ENCODE results near the gene FAM156A. TPM values are rescaled to one million over a fixed set of nuclear protein-coding genes. Genes with fewer than 3 reads are reported as not detected.
"Not testable (repeated sequence)": the region's sequence is repeated elsewhere in the genome, so short reads cannot be mapped to it uniquely, and the experiment has no call there.

FAM156A gene
- polyA plus RNA-seq, 1 donor from 2014 or later, result 66.6 TPM

DNA sequence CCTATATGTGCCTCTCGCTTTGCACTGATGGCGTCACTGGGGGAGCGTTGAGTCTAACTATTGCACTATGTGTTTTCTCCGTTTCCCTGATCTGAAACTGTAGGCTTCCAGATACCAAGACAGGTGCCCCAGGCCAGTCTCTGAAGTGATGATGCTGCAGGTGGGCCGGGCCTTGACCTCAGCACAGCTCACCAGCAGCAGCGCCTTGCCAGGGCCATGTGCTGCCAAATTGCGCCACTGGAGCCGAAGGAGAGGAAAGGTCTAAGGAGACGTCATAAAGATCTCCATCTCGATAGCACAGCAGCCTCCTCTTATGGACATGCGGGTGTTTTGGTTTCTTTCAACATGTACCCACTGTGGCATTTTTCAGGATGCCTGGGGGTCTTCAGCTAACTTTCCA, 17.3 kb upstream of the FAM156A start:
- not testable (repeated sequence) for H3K79me2 ChIP-seq (replicated peaks; ENCODE audit: insufficient read depth, low read length); H3K27ac ChIP-seq (ENCODE audit: low read length); H3K4me2 ChIP-seq (ENCODE audit: low read length); H3K9ac ChIP-seq (ENCODE audit: low read length); H3K9me2 ChIP-seq (ENCODE audit: insufficient read depth, low read length); H3F3A ChIP-seq (ENCODE audit: insufficient read depth, low read length, poor library complexity, severe bottlenecking); H2AFZ ChIP-seq (ENCODE audit: low read depth, low read length); H3K9me3 ChIP-seq (ENCODE audit: low read length); H3K36me3 ChIP-seq (ENCODE audit: insufficient read depth, low read length); H4K20me1 ChIP-seq (ENCODE audit: insufficient read depth); H3K27me3 ChIP-seq (ENCODE audit: insufficient read depth, low read depth, low read length); H3K4me3 ChIP-seq (ENCODE audit: low read length)

GRCh38 chrX:52974336-52974992, 16.1 kb upstream of the FAM156A start:
- not testable (repeated sequence) for H3K27me3 ChIP-seq (ENCODE audit: insufficient read depth, low read depth, low read length); H4K20me1 ChIP-seq (ENCODE audit: insufficient read depth); H3F3A ChIP-seq (ENCODE audit: insufficient read depth, low read length, poor library complexity, severe bottlenecking); H3K36me3 ChIP-seq (ENCODE audit: insufficient read depth, low read length); H3K79me2 ChIP-seq (replicated peaks; ENCODE audit: insufficient read depth, low read length); H3K9ac ChIP-seq (ENCODE audit: low read length); H2AFZ ChIP-seq (ENCODE audit: low read depth, low read length); H3K4me2 ChIP-seq (ENCODE audit: low read length); H3K27ac ChIP-seq (ENCODE audit: low read length); H3K9me3 ChIP-seq (ENCODE audit: low read length); H3K4me3 ChIP-seq (ENCODE audit: low read length); H3K9me2 ChIP-seq (ENCODE audit: insufficient read depth, low read length)

- H3K9ac ChIP-seq (ENCODE audit: low read length); H3K27me3 ChIP-seq (ENCODE audit: insufficient read depth, low read depth, low read length); H3K27ac ChIP-seq (ENCODE audit: low read length); H3F3A ChIP-seq (ENCODE audit: insufficient read depth, low read length, poor library complexity, severe bottlenecking); H3K4me3 ChIP-seq (ENCODE audit: low read length); H3K9me2 ChIP-seq (ENCODE audit: insufficient read depth, low read length); H3K9me3 ChIP-seq (ENCODE audit: low read length); H3K36me3 ChIP-seq (ENCODE audit: insufficient read depth, low read length); H3K4me2 ChIP-seq (ENCODE audit: low read length); H2AFZ ChIP-seq (ENCODE audit: low read depth, low read length); H4K20me1 ChIP-seq (ENCODE audit: insufficient read depth); H3K79me2 ChIP-seq (replicated peaks; ENCODE audit: insufficient read depth, low read length): not testable (repeated sequence)
These were observed 9.6 kb upstream of the FAM156A start for GRCh38 chrX:52967922-52968321.

DNA sequence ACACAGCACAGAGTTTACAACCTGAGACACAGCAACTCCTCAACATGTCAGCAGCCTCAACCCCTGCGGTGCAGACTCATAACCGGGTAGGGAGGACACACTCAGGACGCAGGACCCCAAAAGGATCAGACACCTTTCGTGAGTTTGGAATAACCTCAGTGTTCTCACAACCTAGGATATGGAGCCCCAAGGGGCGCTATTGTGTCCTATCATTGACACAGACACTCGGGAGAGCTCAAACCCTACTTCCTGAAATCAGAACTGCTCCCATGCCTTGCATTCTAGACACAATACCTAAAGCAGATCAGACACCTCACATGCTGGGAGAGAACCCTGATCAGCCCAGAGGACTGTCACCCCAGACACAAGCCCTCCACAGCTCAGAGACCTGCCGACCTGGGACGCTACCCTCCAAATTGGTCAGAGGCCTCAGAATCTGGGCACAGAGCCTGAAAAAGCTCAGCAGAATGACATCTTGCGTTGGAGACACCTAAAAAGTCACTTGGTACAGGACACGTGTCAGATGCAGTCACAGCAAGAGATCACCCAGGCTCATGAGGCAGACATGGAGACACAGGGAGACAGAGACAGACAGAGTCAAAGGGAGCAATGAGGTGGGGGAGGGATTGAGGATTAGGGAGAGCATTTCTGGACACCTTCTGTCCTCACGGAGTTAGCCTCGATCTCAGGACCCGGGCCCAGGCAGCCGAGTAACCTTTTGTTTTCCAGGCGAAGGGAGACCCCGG, 8.8 kb upstream of the FAM156A start:
- not testable (repeated sequence) for H3K9me3 ChIP-seq (ENCODE audit: low read length); H3K4me2 ChIP-seq (ENCODE audit: low read length); H3K27ac ChIP-seq (ENCODE audit: low read length); H3K79me2 ChIP-seq (replicated peaks; ENCODE audit: insufficient read depth, low read length); H3K9me2 ChIP-seq (ENCODE audit: insufficient read depth, low read length); H3K9ac ChIP-seq (ENCODE audit: low read length); H3K36me3 ChIP-seq (ENCODE audit: insufficient read depth, low read length); H3K27me3 ChIP-seq (ENCODE audit: insufficient read depth, low read depth, low read length); H3K4me3 ChIP-seq (ENCODE audit: low read length); H4K20me1 ChIP-seq (ENCODE audit: insufficient read depth); H3F3A ChIP-seq (ENCODE audit: insufficient read depth, low read length, poor library complexity, severe bottlenecking); H2AFZ ChIP-seq (ENCODE audit: low read depth, low read length)

DNA sequence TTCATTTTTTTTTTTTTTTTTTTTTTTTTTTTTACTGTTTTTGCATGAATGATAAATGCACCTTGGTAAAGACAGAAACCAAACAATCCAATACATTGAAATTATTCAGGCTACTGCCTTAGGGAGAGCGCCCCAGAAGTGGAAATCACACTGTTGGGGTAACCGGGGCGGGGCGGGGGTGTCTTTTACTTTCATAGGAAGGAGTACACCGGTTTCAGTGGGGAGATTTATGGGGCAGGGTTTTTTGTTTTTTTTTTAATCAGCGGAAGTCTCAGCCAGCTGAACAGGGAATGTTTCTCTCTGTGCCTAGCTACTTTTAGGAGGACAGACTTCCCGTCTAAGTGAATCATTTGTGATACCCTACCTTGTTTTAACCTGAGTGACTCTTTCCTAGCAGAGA, 643 bp upstream of the FAM156A start:
- H3K79me2 ChIP-seq (replicated peaks; ENCODE audit: insufficient read depth, low read length); H3K36me3 ChIP-seq (ENCODE audit: insufficient read depth, low read length); H3K9me3 ChIP-seq (ENCODE audit: low read length); H4K20me1 ChIP-seq (ENCODE audit: insufficient read depth); H3K9me2 ChIP-seq (ENCODE audit: insufficient read depth, low read length); H3K9ac ChIP-seq (ENCODE audit: low read length); H3K4me3 ChIP-seq (ENCODE audit: low read length); H2AFZ ChIP-seq (ENCODE audit: low read depth, low read length); H3K4me2 ChIP-seq (ENCODE audit: low read length); H3F3A ChIP-seq (ENCODE audit: insufficient read depth, low read length, poor library complexity, severe bottlenecking); H3K27ac ChIP-seq (ENCODE audit: low read length); H3K27me3 ChIP-seq (ENCODE audit: insufficient read depth, low read depth, low read length): not testable (repeated sequence)

DNA sequence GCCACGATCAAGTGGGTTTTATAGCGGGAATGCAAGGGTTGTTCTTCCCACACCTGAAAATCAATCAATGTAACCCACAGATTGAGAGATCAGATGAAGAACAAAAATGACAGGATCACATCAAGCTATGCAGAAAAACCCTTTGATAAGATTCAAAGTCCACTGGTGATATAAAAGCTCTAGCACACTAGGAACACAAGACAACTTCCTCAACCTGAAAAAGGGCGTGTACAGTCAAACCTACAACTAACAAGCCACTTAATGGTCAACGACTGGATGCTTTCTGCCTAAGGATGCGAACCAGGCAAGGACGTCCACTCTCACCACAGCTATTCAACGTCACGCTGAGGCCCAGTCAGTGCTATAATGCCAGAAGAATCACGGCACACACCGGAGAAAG, 8.4 kb downstream of the FAM156A start:
- H3K36me3 ChIP-seq (ENCODE audit: insufficient read depth, low read length); H4K20me1 ChIP-seq (ENCODE audit: insufficient read depth); H3K27me3 ChIP-seq (ENCODE audit: insufficient read depth, low read depth, low read length); H3K79me2 ChIP-seq (replicated peaks; ENCODE audit: insufficient read depth, low read length); H3K4me3 ChIP-seq (ENCODE audit: low read length); H3K9ac ChIP-seq (ENCODE audit: low read length); H3F3A ChIP-seq (ENCODE audit: insufficient read depth, low read length, poor library complexity, severe bottlenecking); H2AFZ ChIP-seq (ENCODE audit: low read depth, low read length); H3K4me2 ChIP-seq (ENCODE audit: low read length); H3K9me3 ChIP-seq (ENCODE audit: low read length); H3K9me2 ChIP-seq (ENCODE audit: insufficient read depth, low read length); H3K27ac ChIP-seq (ENCODE audit: low read length): not testable (repeated sequence)

DNA sequence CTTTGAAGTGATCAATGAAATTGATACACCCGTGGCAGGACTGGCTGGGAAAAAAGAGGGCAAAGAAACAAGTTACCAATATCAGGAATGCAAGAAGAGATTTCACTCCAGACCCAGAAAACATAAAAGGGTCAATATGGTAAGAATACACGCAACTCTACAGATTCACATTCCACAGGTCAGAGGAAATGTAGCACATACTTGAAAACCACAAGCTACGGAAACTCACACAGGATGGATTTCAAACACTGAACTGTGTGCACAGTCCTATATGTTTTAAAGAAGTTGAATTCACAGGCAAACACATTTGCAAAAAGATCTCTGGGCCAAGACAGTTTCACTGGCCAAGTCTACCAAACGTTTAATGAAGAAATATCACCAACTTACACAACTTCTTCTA, 9.0 kb downstream of the FAM156A start:
- H3K27ac ChIP-seq (ENCODE audit: low read length); H4K20me1 ChIP-seq (ENCODE audit: insufficient read depth); H3F3A ChIP-seq (ENCODE audit: insufficient read depth, low read length, poor library complexity, severe bottlenecking); H2AFZ ChIP-seq (ENCODE audit: low read depth, low read length); H3K4me3 ChIP-seq (ENCODE audit: low read length); H3K27me3 ChIP-seq (ENCODE audit: insufficient read depth, low read depth, low read length); H3K9ac ChIP-seq (ENCODE audit: low read length); H3K9me3 ChIP-seq (ENCODE audit: low read length); H3K4me2 ChIP-seq (ENCODE audit: low read length); H3K79me2 ChIP-seq (replicated peaks; ENCODE audit: insufficient read depth, low read length); H3K9me2 ChIP-seq (ENCODE audit: insufficient read depth, low read length); H3K36me3 ChIP-seq (ENCODE audit: insufficient read depth, low read length): not testable (repeated sequence)

GRCh38 chrX:52948265-52948664, 10.1 kb downstream of the FAM156A start:
- not testable (repeated sequence) for H3K4me3 ChIP-seq (ENCODE audit: low read length); H4K20me1 ChIP-seq (ENCODE audit: insufficient read depth); H3K9ac ChIP-seq (ENCODE audit: low read length); H3K36me3 ChIP-seq (ENCODE audit: insufficient read depth, low read length); H3K27me3 ChIP-seq (ENCODE audit: insufficient read depth, low read depth, low read length); H3K27ac ChIP-seq (ENCODE audit: low read length); H3K9me3 ChIP-seq (ENCODE audit: low read length); H3K79me2 ChIP-seq (replicated peaks; ENCODE audit: insufficient read depth, low read length); H2AFZ ChIP-seq (ENCODE audit: low read depth, low read length); H3K9me2 ChIP-seq (ENCODE audit: insufficient read depth, low read length); H3K4me2 ChIP-seq (ENCODE audit: low read length); H3F3A ChIP-seq (ENCODE audit: insufficient read depth, low read length, poor library complexity, severe bottlenecking)
